ACC112 (cell line): Measurements from ENCODE around the gene KCNQ1OT1.
A peak's percentile ranks its signal among the peaks of the same experiment; 100 is the strongest.

Experiments
- H2AFZ ChIP-seq: fragments of 200-600 bp; sonication (generic); one replicate; pipeline ENCODE4 v1.6.0; 2017; ENCODE audit warnings: antibody characterized with exemption, low read length; ENCODE audit not compliant: unreplicated experiment
- H3K27ac ChIP-seq: fragments of 200-600 bp; sonication (generic); 2 replicates; pipeline ENCODE4 v1.5.1; 2014; ENCODE audit warnings: low read depth, mild to moderate bottlenecking, antibody characterized with exemption, low read length, moderate library complexity
- H3K27me3 ChIP-seq: fragments of 200-600 bp; sonication (generic); 2 replicates; pipeline ENCODE4 v1.6.1; 2014; ENCODE audit warnings: mild to moderate bottlenecking, antibody characterized with exemption, low read length, moderate library complexity, mixed read lengths; ENCODE audit not compliant: insufficient read depth
- H3K36me3 ChIP-seq: fragments of 200-600 bp; sonication (generic); 2 replicates; pipeline ENCODE4 v1.6.1; 2016; ENCODE audit warnings: mild to moderate bottlenecking, antibody characterized with exemption, low read length, moderate library complexity, mixed read lengths; ENCODE audit not compliant: insufficient read depth
- H3K4me1 ChIP-seq: fragments of 200-600 bp; sonication (generic); one replicate; pipeline ENCODE4 v1.6.1; 2016; ENCODE audit warnings: low read length, mixed read lengths; ENCODE audit not compliant: insufficient read depth, unreplicated experiment, control insufficient read depth
- H3K4me3 ChIP-seq: fragments of 200-600 bp; sonication (generic); 2 replicates; pipeline ENCODE4 v1.5.1; 2014; ENCODE audit warnings: mild to moderate bottlenecking, low read depth, low read length
- H3K79me2 ChIP-seq: fragments of 200-600 bp; sonication (generic); one replicate; pipeline ENCODE4 v1.6.0; 2016; ENCODE audit warnings: low read length; ENCODE audit not compliant: control insufficient read depth, unreplicated experiment, insufficient read depth

The KCNQ1OT1 gene

GRCh38 chr11:2728663-2729332 is 29.0 kb upstream of the KCNQ1OT1 start:
- Histone ChIP-seq H3K79me2 (no peaks in the 10 kb centered on the region), H3K27ac (no peak overlapping the region), H3K27me3 (0 out of 2 replicates have a peak, but pooled peaks cover 6% of the 10 kb centered on the region), H3K36me3 (no peaks in the 10 kb centered on the region), H3K4me1 (peaks cover 18% of the 10 kb centered on the region), H3K4me3 (no peak overlapping the region), H2AFZ (no peak overlapping the region)

GRCh38 chr11:2728128-2728662 is 28.4 kb upstream of the KCNQ1OT1 start:
- Histone ChIP-seq H3K79me2 (no peaks in the 10 kb centered on the region), H3K27me3 (0 out of 2 replicates have a peak, but pooled peaks cover 6% of the 10 kb centered on the region), H3K27ac (no peak overlapping the region), H3K4me1 (peaks cover 18% of the 10 kb centered on the region), H3K4me3 (no peak overlapping the region), H2AFZ (no peak overlapping the region), H3K36me3 (no peaks in the 10 kb centered on the region)

GRCh38 chr11:2726964-2727363 is 27.2 kb upstream of the KCNQ1OT1 start:
- H2AFZ ChIP-seq, result no peak overlapping the region
- 0 out of 2 replicates have a peak, but pooled peaks cover 6% of the 10 kb centered on the region for H3K27me3 ChIP-seq
- no peak overlapping the region for H3K27ac ChIP-seq
- no peak overlapping the region for H3K4me3 ChIP-seq
- H3K79me2 ChIP-seq, result no peaks in the 10 kb centered on the region
- H3K36me3 ChIP-seq, result no peaks in the 10 kb centered on the region
- H3K4me1 ChIP-seq, result peaks cover 18% of the 10 kb centered on the region

DNA sequence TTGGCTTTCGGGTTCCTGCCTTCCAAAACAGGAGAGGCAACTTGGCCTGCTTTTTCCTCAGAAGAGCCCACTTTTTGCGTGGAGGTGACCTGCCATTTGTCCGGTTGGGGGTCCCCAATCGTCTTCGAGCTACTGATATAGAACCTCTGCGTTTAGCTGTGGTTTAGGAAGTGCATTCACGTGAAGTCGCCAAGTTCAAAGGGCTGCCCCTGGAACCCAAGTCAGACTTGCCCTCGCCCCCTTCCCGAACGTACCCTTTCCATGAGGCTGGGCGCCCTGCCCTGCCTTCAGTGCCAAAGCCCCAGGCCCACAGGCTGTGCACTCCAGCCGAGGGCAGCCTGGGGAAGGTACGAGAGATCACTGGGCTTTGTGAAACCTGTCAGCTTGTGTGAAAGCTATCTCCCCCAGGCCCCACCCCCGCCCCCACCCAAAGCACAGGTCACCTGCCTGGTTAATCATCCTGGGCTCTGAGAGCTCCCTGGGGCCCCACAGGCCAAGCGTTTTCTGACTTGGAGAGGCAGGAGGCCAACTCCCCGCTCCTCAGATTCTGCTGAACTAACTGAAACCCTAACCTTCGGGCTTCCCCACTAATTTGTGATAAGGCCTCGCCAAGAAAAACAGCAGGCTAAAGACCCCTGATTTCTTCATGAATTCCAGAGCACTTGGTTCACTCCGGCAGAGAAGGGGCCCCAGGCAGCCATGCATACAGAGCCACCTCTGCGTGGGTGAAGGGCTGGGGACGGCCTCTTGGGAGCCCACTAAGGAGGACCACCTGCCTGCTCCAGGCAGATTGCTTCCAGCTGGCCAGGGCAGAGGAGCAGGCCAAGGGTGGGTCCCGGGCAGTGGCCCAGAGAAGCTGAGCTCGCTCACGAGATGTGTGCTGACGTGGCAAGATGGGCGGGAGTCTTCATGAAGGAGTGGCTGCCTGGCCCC is 25.8 kb upstream of the KCNQ1OT1 start:
- peak overlapping the region; percentile 75 for H2AFZ ChIP-seq
- peaks cover 13% of the 10 kb centered on the region for H3K4me1 ChIP-seq
- no peak overlapping the region for H3K27ac ChIP-seq
- H3K27me3 ChIP-seq, result 0 out of 2 replicates have a peak, but pooled peaks cover 6% of the 10 kb centered on the region
- no peaks in the 10 kb centered on the region for H3K79me2 ChIP-seq
- H3K4me3 ChIP-seq, result no peak overlapping the region
- H3K36me3 ChIP-seq, result no peaks in the 10 kb centered on the region

DNA sequence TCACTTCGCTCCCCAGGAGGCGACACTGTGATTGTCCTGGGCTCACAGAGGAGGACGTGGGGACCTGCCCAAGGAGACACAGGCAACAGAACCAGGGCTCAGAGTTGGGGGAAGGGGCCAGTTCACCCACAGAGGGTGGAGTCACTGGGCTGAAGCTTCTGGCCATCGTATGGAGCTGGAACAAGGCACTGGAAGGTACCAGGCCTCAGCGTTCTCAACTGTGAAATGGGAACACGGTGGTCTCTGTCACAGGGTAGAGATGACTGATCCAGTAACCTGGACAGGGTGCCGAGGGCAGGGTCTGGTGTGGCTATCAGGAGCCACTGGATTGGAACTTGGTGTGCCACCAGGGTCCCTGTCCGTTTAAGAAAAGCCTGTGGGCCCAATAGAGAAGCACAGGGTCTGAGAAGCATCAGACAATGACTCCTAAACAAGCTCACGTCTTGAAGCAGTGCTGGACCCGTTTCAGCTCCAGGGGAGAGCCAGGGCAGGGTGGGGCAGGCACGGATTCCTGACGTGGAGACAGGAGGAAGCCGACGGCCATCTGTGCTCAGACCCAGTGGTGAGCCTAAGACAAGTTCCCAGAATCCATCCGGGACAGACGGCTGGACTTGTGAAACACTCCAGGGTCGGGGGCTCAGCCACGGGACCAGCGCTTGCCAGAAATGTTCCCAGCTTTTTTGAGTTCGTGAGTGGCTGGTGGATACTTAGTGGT is 25.0 kb upstream of the KCNQ1OT1 start:
- Histone ChIP-seq H3K4me3 (no peak overlapping the region), H3K79me2 (no peaks in the 10 kb centered on the region), H3K27ac (no peak overlapping the region), H3K4me1 (peaks cover 13% of the 10 kb centered on the region), H3K36me3 (no peaks in the 10 kb centered on the region), H3K27me3 (0 out of 2 replicates have a peak, but pooled peaks cover 6% of the 10 kb centered on the region), H2AFZ (no peak overlapping the region)

DNA sequence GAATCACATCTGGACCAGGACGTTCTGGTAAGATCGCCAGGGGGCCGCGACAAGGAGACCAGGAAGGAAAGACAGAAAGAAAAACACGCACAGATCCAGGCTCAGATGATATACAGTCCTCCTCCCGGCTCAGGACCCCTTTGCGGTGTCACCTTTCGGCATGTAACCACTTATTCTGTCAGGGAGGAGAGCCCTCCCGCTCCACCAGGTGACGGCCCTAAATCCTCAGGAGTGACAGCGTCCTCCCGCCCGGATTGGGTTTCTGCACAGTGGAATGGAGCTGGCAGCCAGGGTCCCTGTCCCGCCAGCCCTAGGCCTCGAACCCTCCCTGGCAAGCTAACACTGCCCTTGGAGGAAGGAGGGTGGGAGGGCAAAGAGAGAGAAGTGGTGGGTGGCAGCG is 24.3 kb upstream of the KCNQ1OT1 start:
- Histone ChIP-seq H3K4me1 (peaks cover 13% of the 10 kb centered on the region), H3K4me3 (no peak overlapping the region), H3K27me3 (0 out of 2 replicates have a peak, but pooled peaks cover 6% of the 10 kb centered on the region)

GRCh38 chr11:2722955-2723354 is 23.2 kb upstream of the KCNQ1OT1 start:
- Histone ChIP-seq H3K4me3 (no peak overlapping the region), H2AFZ (no peak overlapping the region), H3K27me3 (0 out of 2 replicates have a peak, but pooled peaks cover 6% of the 10 kb centered on the region), H3K4me1 (peaks cover 13% of the 10 kb centered on the region), H3K27ac (no peak overlapping the region), H3K79me2 (no peaks in the 10 kb centered on the region), H3K36me3 (no peaks in the 10 kb centered on the region)

More for the DNA sequence above, 24.3 kb upstream of the KCNQ1OT1 start:
- H2AFZ ChIP-seq, result no peak overlapping the region
- H3K36me3 ChIP-seq, result no peaks in the 10 kb centered on the region
- H3K79me2 ChIP-seq, result no peaks in the 10 kb centered on the region
- H3K27ac ChIP-seq, result no peak overlapping the region

DNA sequence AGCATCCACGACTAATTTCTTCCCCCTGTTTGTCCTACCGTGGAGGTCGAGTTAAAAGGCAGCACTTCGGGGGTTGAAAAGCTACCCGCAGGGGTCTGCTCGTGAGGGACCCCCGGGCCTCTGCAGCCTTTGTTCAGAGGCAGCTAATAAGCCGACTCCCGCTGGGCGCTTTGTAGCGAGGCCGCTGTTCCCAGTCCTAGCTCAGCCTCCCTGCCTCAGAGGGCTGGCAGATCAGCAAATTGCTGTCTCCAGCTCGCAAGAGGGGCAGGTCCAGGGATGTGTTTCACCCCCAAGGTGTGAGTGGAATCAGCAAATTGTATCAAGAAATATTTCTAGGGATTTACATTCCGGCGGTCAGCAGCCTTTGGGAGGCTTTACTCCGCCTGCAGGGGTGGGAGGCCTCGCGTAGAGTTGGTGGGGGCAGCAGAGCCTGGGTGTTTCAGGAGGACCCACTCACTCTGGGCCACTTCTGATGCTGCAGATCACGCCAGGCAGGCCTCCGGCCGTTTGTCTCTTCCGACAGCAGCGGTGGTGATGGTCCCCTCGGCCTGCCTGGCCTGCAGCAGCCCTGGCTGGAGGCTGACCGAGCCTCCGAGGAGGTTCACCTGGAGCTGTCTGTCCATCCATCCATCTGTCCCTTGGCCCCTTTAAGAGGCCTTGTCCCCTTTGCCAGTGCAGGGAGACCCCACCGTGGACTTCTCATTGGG is 21.6 kb upstream of the KCNQ1OT1 start:
- no peak overlapping the region for H3K4me3 ChIP-seq
- peaks cover 13% of the 10 kb centered on the region for H3K4me1 ChIP-seq

DNA sequence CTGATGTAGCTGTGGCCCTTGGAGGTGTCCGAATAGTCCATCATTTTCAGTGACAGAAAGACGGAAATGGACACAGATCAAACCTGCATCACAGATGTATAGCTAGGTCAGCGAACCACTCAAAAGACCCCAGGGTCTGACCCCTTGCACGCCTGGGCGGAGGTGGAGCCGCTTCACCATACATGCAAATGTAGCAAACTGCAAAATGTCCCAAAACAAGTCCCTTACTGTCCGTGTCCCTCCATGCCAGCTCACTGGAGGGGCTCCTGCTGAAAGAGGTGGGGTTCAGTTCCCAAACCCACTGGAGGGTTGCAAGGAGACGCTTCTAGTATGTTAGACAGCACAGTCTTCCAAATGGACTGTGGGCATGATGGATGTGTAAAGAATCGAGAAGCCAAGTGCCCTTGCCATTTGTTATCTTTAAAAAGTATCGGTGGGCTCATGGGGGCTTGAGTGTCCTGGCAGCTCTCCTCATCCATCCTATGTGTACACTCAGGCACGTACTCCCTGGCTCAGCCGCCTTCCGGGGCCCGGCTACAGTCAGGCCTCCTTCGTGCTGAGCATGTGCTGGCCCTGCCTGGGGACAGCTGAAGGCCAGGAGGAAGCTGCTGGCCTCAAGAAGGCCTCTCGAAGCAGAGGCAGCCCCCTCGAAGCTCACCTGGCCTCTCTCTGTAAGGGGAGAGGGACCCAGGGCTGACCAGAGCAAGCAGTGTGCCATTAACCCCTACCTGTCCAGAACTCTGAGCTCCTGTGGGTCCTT is 20.2 kb upstream of the KCNQ1OT1 start:
- no peak overlapping the region for H2AFZ ChIP-seq
- H3K4me1 ChIP-seq, result no peaks in the 10 kb centered on the region
- H3K4me3 ChIP-seq, result no peak overlapping the region
- H3K27me3 ChIP-seq, result no peaks in the 10 kb centered on the region
- no peaks in the 10 kb centered on the region for H3K36me3 ChIP-seq
- no peaks in the 10 kb centered on the region for H3K79me2 ChIP-seq
- H3K27ac ChIP-seq, result no peak overlapping the region

More for the DNA sequence above, 21.6 kb upstream of the KCNQ1OT1 start:
- Histone ChIP-seq H3K36me3 (no peaks in the 10 kb centered on the region), H3K27ac (no peak overlapping the region), H3K79me2 (no peaks in the 10 kb centered on the region), H2AFZ (no peak overlapping the region), H3K27me3 (0 out of 2 replicates have a peak, but pooled peaks cover 3% of the 10 kb centered on the region)
